MM.1S (cell line): Measurements from ENCODE around the gene TUBGCP6.

Source experiments
- DNase-seq: peaks from one replicate; pipeline ENCODE4 v3.0.0-alpha.2; 2015
- H2AFZ ChIP-seq: fragments of 300-600 bp; sonication (generic); 2 replicates; pipeline ENCODE4 v1.6.0; 2016; ENCODE audit warnings: antibody characterized with exemption, low read length
- H3F3A ChIP-seq: fragments of 300-600 bp; sonication (generic); 2 replicates; pipeline ENCODE4 v1.6.1; 2016; ENCODE audit warnings: mild to moderate bottlenecking, antibody characterized with exemption, low read length, moderate library complexity, mixed read lengths; ENCODE audit not compliant: insufficient read depth
- H3K27ac ChIP-seq: fragments of 300-600 bp; sonication (generic); 2 replicates; pipeline ENCODE4 v1.5.1; 2016; ENCODE audit warnings: mild to moderate bottlenecking, low read length
- H3K27me3 ChIP-seq: fragments of 300-600 bp; sonication (generic); replicated peaks from 2 replicates; pipeline ENCODE4 v1.6.0; 2016; ENCODE audit warnings: low read length; ENCODE audit not compliant: insufficient read depth
- H3K36me3 ChIP-seq: fragments of 300-600 bp; sonication (generic); replicated peaks from 2 replicates; pipeline ENCODE4 v1.6.1; 2016; ENCODE audit warnings: mild to moderate bottlenecking, low read length, mixed read lengths; ENCODE audit not compliant: insufficient read depth
- H3K4me1 ChIP-seq: fragments of 300-600 bp; sonication (generic); 2 replicates; pipeline ENCODE4 v1.6.1; 2016; ENCODE audit warnings: low read length, mixed read lengths
- H3K4me2 ChIP-seq: fragments of 300-600 bp; sonication (generic); 2 replicates; pipeline ENCODE4 v1.6.0; 2016; ENCODE audit warnings: low read depth, low read length
- H3K4me3 ChIP-seq: fragments of 300-600 bp; sonication (generic); 2 replicates; pipeline ENCODE4 v1.5.1; 2016; ENCODE audit warnings: low read length, mixed read lengths
- H3K79me2 ChIP-seq: fragments of 300-600 bp; sonication (generic); 2 replicates; pipeline ENCODE4 v1.6.1; 2016; ENCODE audit warnings: mixed run types, low read length, mixed read lengths
- H3K9ac ChIP-seq: fragments of 300-600 bp; sonication (generic); 2 replicates; pipeline ENCODE4 v1.6.1; 2016; ENCODE audit warnings: low read length, mixed read lengths
- H3K9me2 ChIP-seq: fragments of 300-600 bp; sonication (generic); replicated peaks from 2 replicates; pipeline ENCODE4 v1.6.1; 2016; ENCODE audit warnings: mild to moderate bottlenecking, low read length, mixed read lengths; ENCODE audit not compliant: insufficient read depth
- H3K9me3 ChIP-seq: fragments of 300-600 bp; sonication (generic); replicated peaks from 2 replicates; pipeline ENCODE4 v1.6.1; 2016; ENCODE audit warnings: mild to moderate bottlenecking, low read length, mixed read lengths; ENCODE audit not compliant: insufficient read depth
- H4K20me1 ChIP-seq: fragments of 300-600 bp; sonication (generic); 2 replicates; pipeline ENCODE4 v1.6.1; 2016; ENCODE audit warnings: mild to moderate bottlenecking, low read length, moderate library complexity, mixed read lengths; ENCODE audit not compliant: insufficient read depth
- EZH2 ChIP-seq: fragments of 300-600 bp; sonication (generic); optimal IDR thresholded peaks from 2 replicates; pipeline ENCODE3; 2017; ENCODE audit warnings: low read depth, mild to moderate bottlenecking, antibody characterized with exemption, low read length, mixed read lengths
- EZH2phosphoT487 ChIP-seq: fragments of 300-600 bp; sonication (generic); IDR thresholded peaks from 2 replicates; pipeline ENCODE4 v1.6.1; 2018; ENCODE audit warnings: antibody characterized with exemption, low read length
- TF ChIP-seq, protein P1 (sequence below): fragments of 300-600 bp; sonication (generic); IDR thresholded peaks from 2 replicates; pipeline ENCODE4 v1.5.1; 2016; ENCODE audit warnings: antibody characterized with exemption, low read length, mixed read lengths

The TUBGCP6 gene

DNA sequence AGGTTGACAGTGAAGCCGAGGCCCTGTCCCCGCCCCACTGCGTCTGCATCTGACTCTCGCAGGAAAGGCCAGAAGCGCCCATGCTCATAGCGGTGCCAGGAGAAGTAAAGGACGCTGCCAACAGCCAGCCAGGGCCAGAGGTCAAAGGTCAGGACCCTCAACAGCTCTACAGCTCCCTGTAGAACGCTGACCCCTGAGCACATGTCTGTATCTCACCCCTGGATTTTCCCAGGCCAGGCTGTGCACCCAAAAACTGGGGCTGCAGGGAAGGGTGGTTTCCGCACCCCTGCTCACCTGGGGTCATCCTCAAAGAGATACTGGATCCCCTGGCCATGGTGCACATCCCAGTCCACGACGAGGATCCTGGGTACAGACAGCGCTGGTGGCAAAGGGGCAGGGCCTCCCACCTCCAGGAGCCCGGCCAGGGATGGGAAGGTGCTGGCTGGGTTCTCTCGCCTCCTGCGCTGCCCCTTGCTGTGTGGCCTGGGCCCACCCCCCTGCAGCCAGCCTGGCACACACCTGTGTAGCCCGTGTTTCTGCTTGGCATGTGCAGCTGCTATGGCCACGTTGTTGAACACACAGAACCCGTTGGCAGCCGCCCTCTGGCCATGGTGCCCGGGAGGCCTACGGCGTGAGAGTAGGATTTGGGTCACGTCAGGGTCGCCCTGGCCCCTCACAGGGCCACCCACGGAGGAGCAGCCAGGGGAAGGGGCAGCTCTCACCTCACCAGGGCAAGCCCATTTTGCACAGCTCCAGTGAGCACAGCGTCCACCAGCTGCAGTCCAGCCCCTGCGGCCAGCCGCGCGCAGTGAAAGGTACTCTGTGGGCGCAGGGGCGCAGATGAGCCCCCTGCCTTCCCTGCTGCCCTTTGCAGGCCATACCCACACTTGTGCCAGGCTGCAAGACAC lies 4.8 kb upstream of the TUBGCP6 start:
- Histone ChIP-seq H3K4me3 (peak overlapping the region; percentile 88), H4K20me1 (no peaks in the 10 kb centered on the region), H3K4me2 (peak overlapping the region; percentile 93), H3K27me3 (no peaks in the 10 kb centered on the region), H3K36me3 (no peaks in the 10 kb centered on the region), H3K27ac (no peak overlapping the region), H3K9ac (0 out of 2 replicates have a peak overlapping the region, but pooled peaks have one; percentile 92), H3K79me2 (peaks cover 41% of the 10 kb centered on the region), H2AFZ (no peak overlapping the region), H3K9me2 (no peaks in the 10 kb centered on the region), H3K9me3 (no peaks in the 10 kb centered on the region), H3K4me1 (peaks cover 36% of the 10 kb centered on the region), H3F3A (peaks cover 36% of the 10 kb centered on the region)
- no peak for DNase-seq
- no peak for TF ChIP-seq EZH2
- TF ChIP-seq EZH2phosphoT487, result no peak

DNA sequence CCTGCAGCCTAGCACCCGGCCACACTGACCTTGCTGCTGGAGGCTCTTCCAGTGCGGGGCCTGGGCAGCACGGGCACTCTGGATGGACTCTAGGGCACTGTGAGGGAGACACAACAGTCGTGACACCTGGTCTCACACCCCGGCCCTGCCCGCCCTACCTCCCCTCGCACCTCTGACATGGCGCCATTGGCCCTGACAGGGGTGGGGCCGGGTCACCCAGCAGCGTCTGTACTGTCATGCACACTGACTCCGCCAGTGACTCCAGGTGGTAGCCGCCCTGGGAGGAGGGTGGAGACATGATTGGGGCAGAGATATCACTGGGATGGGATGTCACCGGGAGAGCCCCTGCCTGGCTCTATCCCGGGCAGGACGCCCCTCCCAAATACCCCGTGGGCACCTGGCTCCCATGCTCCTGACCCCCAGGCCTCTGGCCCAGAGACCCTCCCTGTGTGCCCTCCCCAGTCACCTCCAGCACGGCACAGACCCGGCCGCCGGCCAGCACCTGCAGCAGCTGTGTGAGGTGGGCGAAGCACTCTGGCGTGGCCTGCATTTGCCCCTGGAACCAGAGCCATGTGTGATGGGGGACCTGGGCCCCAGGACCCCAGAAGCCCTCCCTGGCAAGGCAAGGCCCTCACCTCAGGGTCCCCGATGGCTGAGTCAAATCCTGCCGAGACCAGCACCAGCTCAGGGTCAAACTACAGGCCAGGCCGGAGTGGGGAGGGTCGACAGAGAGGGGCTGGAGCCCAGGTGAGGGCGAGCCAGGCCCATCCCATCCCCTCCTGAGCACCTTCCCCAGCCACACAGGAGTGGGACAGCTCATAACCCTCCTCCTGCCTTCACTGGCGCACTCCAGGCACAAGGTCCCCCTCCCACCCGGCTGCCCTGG lies 3.6 kb upstream of the TUBGCP6 start:
- Histone ChIP-seq H3K36me3 (no peaks in the 10 kb centered on the region), H3K27ac (peak overlapping the region; percentile 69; the same call in 1 of the 2 replicates), H3K9ac (peak overlapping the region; percentile 34), H3K9me3 (no peaks in the 10 kb centered on the region), H4K20me1 (no peaks in the 10 kb centered on the region), H3K4me1 (peaks cover 36% of the 10 kb centered on the region), H3K4me2 (peak overlapping the region; percentile 28; the same call in 1 of the 2 replicates), H2AFZ (no peak overlapping the region), H3F3A (peaks cover 46% of the 10 kb centered on the region), H3K4me3 (no peak overlapping the region), H3K27me3 (no peaks in the 10 kb centered on the region), H3K79me2 (peaks cover 53% of the 10 kb centered on the region), H3K9me2 (no peaks in the 10 kb centered on the region)
- DNase-seq, result no peak
- TF ChIP-seq EZH2 (no peak), EZH2phosphoT487 (no peak)
- TF ChIP-seq, protein P1, sequence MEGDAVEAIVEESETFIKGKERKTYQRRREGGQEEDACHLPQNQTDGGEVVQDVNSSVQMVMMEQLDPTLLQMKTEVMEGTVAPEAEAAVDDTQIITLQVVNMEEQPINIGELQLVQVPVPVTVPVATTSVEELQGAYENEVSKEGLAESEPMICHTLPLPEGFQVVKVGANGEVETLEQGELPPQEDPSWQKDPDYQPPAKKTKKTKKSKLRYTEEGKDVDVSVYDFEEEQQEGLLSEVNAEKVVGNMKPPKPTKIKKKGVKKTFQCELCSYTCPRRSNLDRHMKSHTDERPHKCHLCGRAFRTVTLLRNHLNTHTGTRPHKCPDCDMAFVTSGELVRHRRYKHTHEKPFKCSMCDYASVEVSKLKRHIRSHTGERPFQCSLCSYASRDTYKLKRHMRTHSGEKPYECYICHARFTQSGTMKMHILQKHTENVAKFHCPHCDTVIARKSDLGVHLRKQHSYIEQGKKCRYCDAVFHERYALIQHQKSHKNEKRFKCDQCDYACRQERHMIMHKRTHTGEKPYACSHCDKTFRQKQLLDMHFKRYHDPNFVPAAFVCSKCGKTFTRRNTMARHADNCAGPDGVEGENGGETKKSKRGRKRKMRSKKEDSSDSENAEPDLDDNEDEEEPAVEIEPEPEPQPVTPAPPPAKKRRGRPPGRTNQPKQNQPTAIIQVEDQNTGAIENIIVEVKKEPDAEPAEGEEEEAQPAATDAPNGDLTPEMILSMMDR, result no peak

DNA sequence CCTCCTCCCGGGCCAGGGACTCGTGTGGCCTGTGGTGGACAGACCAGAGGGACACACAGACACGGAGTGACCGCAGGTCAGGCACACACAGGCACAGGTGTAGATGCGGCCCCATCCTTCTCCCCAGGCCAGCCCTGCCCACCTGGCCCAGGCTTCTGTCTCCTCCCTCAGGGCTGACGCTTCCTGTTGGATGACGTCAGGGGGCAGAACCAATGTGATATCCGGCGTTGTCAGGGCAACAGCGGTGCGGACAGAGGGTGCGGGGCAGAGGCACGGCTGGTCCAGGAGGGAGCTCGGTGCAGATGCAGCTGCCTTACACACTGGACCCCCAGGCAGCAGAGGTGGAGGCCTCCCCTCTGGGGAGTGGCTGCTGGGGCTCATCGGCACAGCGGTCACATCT lies 2.9 kb upstream of the TUBGCP6 start:
- Histone ChIP-seq H3K4me2 (peak overlapping the region; percentile 40; the same call in 1 of the 2 replicates), H3K9me2 (no peaks in the 10 kb centered on the region), H4K20me1 (no peaks in the 10 kb centered on the region), H3K27ac (peak overlapping the region; percentile 69; the same call in 1 of the 2 replicates), H3K79me2 (peaks cover 60% of the 10 kb centered on the region), H3K27me3 (no peaks in the 10 kb centered on the region), H3K9ac (peak overlapping the region; percentile 34; the same call in 1 of the 2 replicates), H3K4me3 (no peak overlapping the region), H3F3A (peaks cover 46% of the 10 kb centered on the region), H3K36me3 (no peaks in the 10 kb centered on the region), H3K9me3 (no peaks in the 10 kb centered on the region), H2AFZ (no peak overlapping the region), H3K4me1 (peaks cover 36% of the 10 kb centered on the region)
- DNase-seq, result peak; percentile 91
- TF ChIP-seq, protein P1, result no peak
- TF ChIP-seq EZH2phosphoT487, result no peak
- no peak for TF ChIP-seq EZH2
